H9 (cell line): ENCODE measurements around the gene SLIRP. TPM values are rescaled to one million over a fixed set of nuclear protein-coding genes. Genes with fewer than 3 reads are reported as not detected.

ENCODE experiments used
- DNase-seq: peaks from one replicate; pipeline ENCODE4 v3.0.0-alpha.2; 2017
- H2AFZ ChIP-seq: one replicate; pipeline ENCODE4 v1.6.1; 2013; ENCODE audit warnings: mild to moderate bottlenecking, low read length, control low read depth, moderate library complexity
- H2AK5ac ChIP-seq: 2 replicates; pipeline ENCODE4 v1.6.1; 2013; ENCODE audit warnings: low read length, control low read depth, mixed read lengths; ENCODE audit not compliant: insufficient read length
- H2BK120ac ChIP-seq: one replicate; pipeline ENCODE4 v1.6.1; 2013; ENCODE audit warnings: low read depth, mild to moderate bottlenecking, low read length, control low read depth, inconsistent platforms; ENCODE audit not compliant: poor library complexity, severe bottlenecking
- H2BK12ac ChIP-seq: 2 replicates; pipeline ENCODE4 v1.6.1; 2013; ENCODE audit warnings: low read length, control low read depth, mixed read lengths, low read depth; ENCODE audit not compliant: insufficient read length
- H2BK15ac ChIP-seq: 2 replicates; pipeline ENCODE4 v1.6.1; 2013; ENCODE audit warnings: low read depth, low read length, control low read depth
- H2BK20ac ChIP-seq: one replicate; pipeline ENCODE4 v1.6.1; 2013; ENCODE audit warnings: low read depth, mild to moderate bottlenecking, low read length, control low read depth, inconsistent platforms; ENCODE audit not compliant: poor library complexity, severe bottlenecking
- H2BK5ac ChIP-seq: 2 replicates; pipeline ENCODE4 v1.6.1; 2013; ENCODE audit warnings: low read length, control low read depth, mixed read lengths; ENCODE audit not compliant: insufficient read length
- H3K14ac ChIP-seq: 2 replicates; pipeline ENCODE4 v1.6.1; 2013; ENCODE audit warnings: low read length, control low read depth; ENCODE audit not compliant: insufficient read depth
- H3K18ac ChIP-seq: 2 replicates; pipeline ENCODE4 v1.6.1; 2013; ENCODE audit warnings: low read depth, mild to moderate bottlenecking, mixed read lengths, low read length, control low read depth; ENCODE audit not compliant: insufficient read length
- H3K23ac ChIP-seq: 2 replicates; pipeline ENCODE4 v1.6.1; 2013; ENCODE audit warnings: low read length, control low read depth, mixed read lengths, low read depth; ENCODE audit not compliant: insufficient read length
- H3K23me2 ChIP-seq: 2 replicates; pipeline ENCODE4 v1.6.1; 2013; ENCODE audit warnings: low read depth, mild to moderate bottlenecking, mixed read lengths, low read length, control low read depth; ENCODE audit not compliant: insufficient read length, poor library complexity, severe bottlenecking
- H3K27ac ChIP-seq: 2 replicates; pipeline ENCODE4 v1.5.1; 2013; ENCODE audit warnings: low read length, control low read depth, mixed read lengths, low read depth; ENCODE audit not compliant: insufficient read length
- H3K27me3 ChIP-seq: 2 replicates; pipeline ENCODE4 v1.6.1; 2013; ENCODE audit warnings: low read length, control low read depth, inconsistent platforms; ENCODE audit not compliant: insufficient read depth
- H3K4ac ChIP-seq: 2 replicates; pipeline ENCODE4 v1.6.1; 2013; ENCODE audit warnings: low read depth, mild to moderate bottlenecking, control low read depth, inconsistent platforms, low read length, moderate library complexity
- H3K4me1 ChIP-seq: 2 replicates; pipeline ENCODE4 v1.6.1; 2013; ENCODE audit warnings: low read length, control low read depth, inconsistent platforms; ENCODE audit not compliant: insufficient read depth
- H3K4me2 ChIP-seq: 2 replicates; pipeline ENCODE4 v1.6.1; 2013; ENCODE audit warnings: low read length, control low read depth, mixed read lengths; ENCODE audit not compliant: insufficient read length, insufficient read depth
- H3K56ac ChIP-seq: 2 replicates; pipeline ENCODE4 v1.6.1; 2013; ENCODE audit warnings: low read depth, mild to moderate bottlenecking, mixed read lengths, low read length, control low read depth; ENCODE audit not compliant: insufficient read length
- H3K79me1 ChIP-seq: 2 replicates; pipeline ENCODE4 v1.6.1; 2013; ENCODE audit warnings: low read depth, mild to moderate bottlenecking, moderate library complexity, low read length, control low read depth, inconsistent platforms; ENCODE audit not compliant: insufficient read depth, poor library complexity, severe bottlenecking
- H3K79me2 ChIP-seq: 2 replicates; pipeline ENCODE4 v1.6.1; 2013; ENCODE audit warnings: low read length, control low read depth, inconsistent platforms; ENCODE audit not compliant: insufficient read depth
- H3K9ac ChIP-seq: 2 replicates; pipeline ENCODE4 v1.6.1; 2013; ENCODE audit warnings: low read length, control low read depth, mixed read lengths; ENCODE audit not compliant: insufficient read length; ENCODE audit errors: extremely low read depth
- H3K9me3 ChIP-seq: one replicate; pipeline ENCODE4 v1.6.1; 2013; ENCODE audit warnings: low read depth, low read length, inconsistent platforms; ENCODE audit not compliant: control insufficient read depth
- H3T11ph ChIP-seq: one replicate; pipeline ENCODE4 v1.6.1; 2013; ENCODE audit warnings: mild to moderate bottlenecking, low read length, control low read depth, inconsistent platforms
- H4K20me1 ChIP-seq: one replicate; pipeline ENCODE4 v1.6.1; 2013; ENCODE audit not compliant: control insufficient read depth, insufficient read length, insufficient read depth
- H4K5ac ChIP-seq: 2 replicates; pipeline ENCODE4 v1.6.1; 2013; ENCODE audit warnings: low read depth, mild to moderate bottlenecking, mixed read lengths, low read length, control low read depth; ENCODE audit not compliant: insufficient read length
- H4K8ac ChIP-seq: replicated peaks from 2 replicates; pipeline ENCODE4 v1.6.1; 2013; ENCODE audit warnings: low read length, control low read depth, mixed read lengths, low read depth; ENCODE audit not compliant: insufficient read length
- H4K91ac ChIP-seq: 2 replicates; pipeline ENCODE4 v1.6.1; 2013; ENCODE audit warnings: low read depth, mild to moderate bottlenecking, moderate library complexity, mixed read lengths, low read length, control low read depth; ENCODE audit not compliant: insufficient read length
- H3K27ac Mint-ChIP-seq, 3 experiments: 2 replicates in 2 of 3; 3 replicates in 1 of 3; pipeline ENCODE4 v1.8.0; 2020 to 2021; ENCODE audit warnings: mixed read lengths in 3 of 3, mild to moderate bottlenecking in 1 of 3, moderate library complexity in 1 of 3
- H3K27me3 Mint-ChIP-seq: 2 replicates; pipeline ENCODE4 v1.8.0; 2021; ENCODE audit warnings: low read depth, mild to moderate bottlenecking, moderate library complexity, mixed read lengths
- H3K36me3 Mint-ChIP-seq, 3 experiments: 2 replicates in 2 of 3; 3 replicates in 1 of 3; pipeline ENCODE4 v1.8.0; 2020 to 2021; ENCODE audit warnings: low read depth in 3 of 3, mixed read lengths in 3 of 3; ENCODE audit not compliant: insufficient read depth in 1 of 3
- H3K4me1 Mint-ChIP-seq, 2 experiments: 2 replicates each; pipeline ENCODE4 v1.8.0; 2020; ENCODE audit warnings: mixed read lengths in 2 of 2
- H3K4me3 Mint-ChIP-seq, 2 experiments: 2 replicates in 1 of 2; 3 replicates in 1 of 2; pipeline ENCODE4 v1.8.0; 2020 to 2021; ENCODE audit warnings: mild to moderate bottlenecking in 2 of 2, mixed read lengths in 2 of 2, moderate library complexity in 1 of 2
- H3K9me3 Mint-ChIP-seq, 2 experiments: 2 replicates in 1 of 2; 3 replicates in 1 of 2; pipeline ENCODE4 v1.8.0; 2020; ENCODE audit warnings: mild to moderate bottlenecking in 2 of 2, mixed read lengths in 2 of 2, moderate library complexity in 1 of 2
- WGBS: extraction: QIAGEN DNeasy Blood & Tissue Kit; methylation state at CpG from one replicate; pipeline ENCODE4 v1.1.7; 2013; ENCODE audit warnings: missing lambda C conversion rate, low lambda C conversion rate, mixed read lengths; ENCODE audit not compliant: insufficient read length; ENCODE audit errors: extremely low coverage; 5-methylcytosine and 5-hydroxymethylcytosine counted together
- total RNA-seq: library from RNA; stranded (reverse); gene quantifications from 2 replicates; pipeline ENCODE4 v1.2.1, GENCODE V29; 2021
- TF ChIP-seq, protein P1 (sequence below): fragments of 200-600 bp; sonication (generic); conservative IDR thresholded peaks from 3 replicates; pipeline ENCODE4 v1.8.0; 2021; ENCODE audit warnings: antibody characterized with exemption, mild to moderate bottlenecking

Gene SLIRP
- total RNA-seq, 1 experiment from 2014 or later, result 337 TPM

DNA sequence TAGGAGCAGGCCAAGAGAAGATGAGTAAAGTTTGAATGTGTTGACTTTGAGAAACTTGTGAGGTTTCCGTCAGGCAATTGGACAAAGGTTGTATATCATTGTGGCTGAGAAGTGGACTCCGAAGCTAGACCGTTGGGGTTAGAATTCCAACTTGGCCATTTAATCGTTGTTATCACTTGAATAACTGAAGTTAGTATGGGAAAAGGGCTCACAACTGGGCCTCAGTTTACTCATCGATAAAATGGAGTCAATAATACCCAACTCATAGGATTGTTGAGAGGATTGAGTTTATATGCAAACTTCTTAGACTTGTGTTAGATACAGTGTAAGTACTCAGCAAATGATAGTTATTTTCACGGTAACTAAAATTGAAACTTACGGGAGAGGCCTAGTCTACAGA lies 846 bp downstream of the SLIRP start:
- Mint-ChIP-seq H3K36me3 (peaks cover 29 to 52% (median 52%) of the 10 kb centered on the region in 3 experiments), H3K4me3 (peak overlapping the region; percentile 84 to 97), H3K9me3 (no peaks in the 10 kb centered on the region), H3K27me3 (no peaks in the 10 kb centered on the region), H3K27ac (peak overlapping the region; percentile 92 to 98 (median 95)), H3K4me1 (peaks cover 16 to 20% of the 10 kb centered on the region in 2 experiments)
- Histone ChIP-seq H3K27me3 (no peaks in the 10 kb centered on the region), H3K9me3 (no peaks in the 10 kb centered on the region), H2BK15ac (no peak overlapping the region), H2BK120ac (no peak overlapping the region), H2BK12ac (no peak overlapping the region), H3K4me2 (peak overlapping the region; percentile 71), H4K91ac (no peak overlapping the region), H2AFZ (no peak overlapping the region), H2BK20ac (no peak overlapping the region), H4K20me1 (no peaks in the 10 kb centered on the region), H2AK5ac (no peak overlapping the region), H3K79me2 (peaks cover 34% of the 10 kb centered on the region; the same call in 1 of the 2 replicates), H3K4me1 (no peaks in the 10 kb centered on the region), H3K4ac (no peak overlapping the region; the same call in 1 of the 2 replicates), H3T11ph (no peak overlapping the region), H3K23me2 (peaks cover 5% of the 10 kb centered on the region), H4K5ac (no peak overlapping the region), H3K18ac (no peak overlapping the region), H3K79me1 (peaks cover 7% of the 10 kb centered on the region), H3K14ac (peak overlapping the region; percentile 70; the same call in 1 of the 2 replicates), H2BK5ac (no peak overlapping the region), H3K9ac (peak overlapping the region; percentile 90), H3K56ac (no peak overlapping the region), H4K8ac (no peak overlapping the region), H3K27ac (no peak overlapping the region), H3K23ac (no peak overlapping the region)
- TF ChIP-seq, protein P1, sequence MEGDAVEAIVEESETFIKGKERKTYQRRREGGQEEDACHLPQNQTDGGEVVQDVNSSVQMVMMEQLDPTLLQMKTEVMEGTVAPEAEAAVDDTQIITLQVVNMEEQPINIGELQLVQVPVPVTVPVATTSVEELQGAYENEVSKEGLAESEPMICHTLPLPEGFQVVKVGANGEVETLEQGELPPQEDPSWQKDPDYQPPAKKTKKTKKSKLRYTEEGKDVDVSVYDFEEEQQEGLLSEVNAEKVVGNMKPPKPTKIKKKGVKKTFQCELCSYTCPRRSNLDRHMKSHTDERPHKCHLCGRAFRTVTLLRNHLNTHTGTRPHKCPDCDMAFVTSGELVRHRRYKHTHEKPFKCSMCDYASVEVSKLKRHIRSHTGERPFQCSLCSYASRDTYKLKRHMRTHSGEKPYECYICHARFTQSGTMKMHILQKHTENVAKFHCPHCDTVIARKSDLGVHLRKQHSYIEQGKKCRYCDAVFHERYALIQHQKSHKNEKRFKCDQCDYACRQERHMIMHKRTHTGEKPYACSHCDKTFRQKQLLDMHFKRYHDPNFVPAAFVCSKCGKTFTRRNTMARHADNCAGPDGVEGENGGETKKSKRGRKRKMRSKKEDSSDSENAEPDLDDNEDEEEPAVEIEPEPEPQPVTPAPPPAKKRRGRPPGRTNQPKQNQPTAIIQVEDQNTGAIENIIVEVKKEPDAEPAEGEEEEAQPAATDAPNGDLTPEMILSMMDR, result no peak
- no peak for DNase-seq
- WGBS, result no CpG with 5 or more reads among the region's 7 CpGs
